NK-92 (cell line): ENCODE results near the gene PCNP.
"Not testable (repeated sequence)": the region's sequence is repeated elsewhere in the genome, so short reads cannot be mapped to it uniquely, and the experiment has no call there.

Experiments used
- DNase-seq: peaks from one replicate; lab custom pipeline; 2025; ENCODE audit not compliant: unreplicated experiment; lab: John Stamatoyannopoulos, UW

The PCNP gene, protein sequence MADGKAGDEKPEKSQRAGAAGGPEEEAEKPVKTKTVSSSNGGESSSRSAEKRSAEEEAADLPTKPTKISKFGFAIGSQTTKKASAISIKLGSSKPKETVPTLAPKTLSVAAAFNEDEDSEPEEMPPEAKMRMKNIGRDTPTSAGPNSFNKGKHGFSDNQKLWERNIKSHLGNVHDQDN

DNA sequence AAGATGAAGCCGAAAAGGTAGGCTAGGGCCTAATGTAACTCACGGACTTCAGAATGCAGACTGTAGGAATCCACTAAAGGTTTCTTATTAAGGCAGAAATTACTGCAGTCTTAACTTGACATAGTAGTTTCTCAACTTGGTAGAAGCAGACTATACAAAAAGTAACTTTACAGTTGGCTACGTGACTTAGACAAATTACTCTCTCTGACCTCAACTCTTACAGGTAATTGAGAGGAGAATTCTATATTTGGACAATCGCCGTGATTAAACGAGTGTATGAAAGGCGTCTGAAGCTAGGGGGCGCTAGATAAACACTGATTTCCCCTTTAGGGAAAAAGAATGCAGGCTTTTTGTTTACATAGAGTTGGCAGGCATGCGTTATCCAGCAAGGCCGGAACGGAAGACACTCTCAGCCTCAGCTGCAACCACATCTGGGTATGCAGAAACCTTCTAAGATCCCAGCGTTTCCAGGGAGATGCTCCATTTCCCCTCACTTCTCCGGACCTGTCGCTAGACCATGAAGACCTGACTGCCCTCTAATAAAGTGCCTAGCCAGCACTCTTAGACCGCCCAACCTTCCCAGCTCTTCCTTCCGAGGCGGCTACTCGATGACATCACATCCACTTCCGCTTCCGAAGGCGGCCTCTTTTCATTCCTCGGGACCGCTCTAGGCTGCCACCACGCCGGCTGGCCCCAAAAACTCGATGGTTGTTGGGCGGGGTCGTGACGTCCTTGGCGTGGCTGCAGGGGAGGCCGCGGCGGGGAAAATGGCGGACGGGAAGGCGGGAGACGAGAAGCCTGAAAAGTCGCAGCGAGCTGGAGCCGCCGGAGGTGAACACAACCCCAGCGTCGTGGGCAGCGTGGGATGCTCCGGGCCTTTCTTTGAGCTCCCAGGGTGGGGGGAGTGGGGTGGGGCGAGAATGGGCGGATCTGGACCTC, at the start of gene PCNP:
Gene PCNP (plus strand): TSS at position 732 of the 939 bp plus-strand sequence. CDS start 36 bp downstream, at position 768.
- DNase-seq: peak; percentile 96

DNA sequence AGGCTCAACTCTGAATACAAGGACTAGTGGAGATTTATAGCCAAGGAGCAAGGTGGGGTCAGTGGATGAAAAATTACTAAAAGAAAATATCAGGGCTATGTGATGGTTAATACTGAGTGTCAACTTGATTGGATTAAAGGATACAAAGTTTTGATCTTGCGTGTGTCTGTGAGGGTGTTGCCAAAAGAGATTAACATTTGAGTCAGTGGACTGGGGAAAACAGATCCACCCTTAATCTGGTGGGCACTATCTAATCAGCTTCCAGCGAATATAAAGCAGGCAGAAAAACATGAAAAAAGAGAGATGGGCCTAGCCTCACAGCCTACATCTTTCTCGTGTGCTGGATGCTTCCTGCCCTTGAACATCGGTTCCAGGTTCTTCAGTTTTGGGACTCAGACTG, 46.5 kb upstream of the PCNP start:
- DNase-seq: no peak

DNA sequence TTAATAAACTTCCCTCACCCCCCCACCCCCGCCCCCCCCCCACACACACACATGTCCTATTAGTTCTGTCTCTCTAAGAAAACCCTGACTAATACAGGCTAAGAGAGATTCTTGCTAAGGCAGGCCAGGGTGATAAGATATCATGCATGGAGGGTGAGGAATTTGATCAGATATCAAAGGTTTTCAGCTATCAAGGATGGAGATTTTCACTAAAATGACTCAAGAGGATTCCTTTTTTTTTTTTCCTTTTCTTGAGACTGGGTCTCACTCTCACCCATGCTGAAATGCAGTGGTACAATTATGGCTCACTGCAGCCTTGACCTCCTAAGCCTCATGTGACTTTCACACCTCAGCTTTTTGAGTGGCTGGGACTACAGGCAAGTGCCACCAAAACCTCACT, 46.1 kb upstream of the PCNP start:
- DNase-seq: no peak

DNA sequence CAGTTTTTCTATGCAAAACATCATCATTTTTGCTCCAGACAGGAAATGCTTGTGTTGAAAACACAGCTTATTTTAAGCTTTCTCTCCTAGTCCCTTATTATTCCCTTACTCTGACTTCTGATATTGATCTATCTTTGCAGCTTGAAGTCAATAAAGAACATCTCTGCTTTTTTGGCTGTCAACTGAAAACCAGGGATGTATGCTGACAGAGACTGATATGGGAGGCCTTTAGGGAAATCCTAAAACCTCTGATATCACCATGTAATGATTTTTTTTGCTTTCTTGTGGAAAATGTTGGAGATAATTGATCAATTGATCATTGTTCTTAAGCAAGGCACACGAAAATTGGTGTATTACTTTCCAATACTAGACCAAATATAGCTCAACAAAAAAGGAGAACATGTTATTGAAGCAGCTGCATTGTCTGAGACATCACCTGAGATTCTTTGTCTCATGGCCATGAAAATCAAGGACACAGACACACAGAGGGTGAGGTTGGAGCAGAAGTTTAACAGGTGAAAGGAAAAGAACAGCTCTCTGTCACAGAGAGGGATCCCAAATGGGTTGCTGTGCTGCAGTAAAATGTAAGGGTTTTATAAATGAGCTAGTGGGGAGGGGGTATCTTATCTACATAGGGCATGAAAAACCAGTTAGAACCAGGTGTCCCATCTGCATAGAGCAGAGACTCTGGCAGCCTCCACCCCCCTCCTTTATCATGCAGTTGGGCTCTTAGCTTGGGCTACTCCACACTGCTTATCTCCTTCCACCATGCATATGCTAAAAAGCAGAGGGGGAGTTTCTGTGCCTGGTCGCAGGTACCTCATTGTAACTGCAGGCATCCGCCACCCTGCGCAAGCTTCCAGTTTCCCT, 43.9 kb upstream of the PCNP start:
- no peak for DNase-seq

DNA sequence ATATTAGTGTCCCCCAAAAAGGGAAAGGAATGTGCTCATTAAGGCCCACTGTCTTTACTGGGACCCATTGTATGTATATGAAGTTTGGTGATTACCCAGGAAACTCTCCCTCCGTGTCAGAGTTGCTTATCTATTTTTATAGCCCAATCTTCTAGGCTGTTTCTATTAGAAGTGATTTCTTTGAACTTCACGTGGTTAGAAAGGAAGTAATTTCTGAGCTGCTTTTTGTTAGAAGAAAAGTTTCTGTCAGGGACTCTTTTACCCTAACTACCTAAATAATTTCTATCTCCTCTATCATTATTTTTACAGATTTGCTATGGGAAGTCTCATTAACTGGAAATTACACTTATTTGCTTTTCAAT, 43.3 kb upstream of the PCNP start:
- DNase-seq: no peak

DNA sequence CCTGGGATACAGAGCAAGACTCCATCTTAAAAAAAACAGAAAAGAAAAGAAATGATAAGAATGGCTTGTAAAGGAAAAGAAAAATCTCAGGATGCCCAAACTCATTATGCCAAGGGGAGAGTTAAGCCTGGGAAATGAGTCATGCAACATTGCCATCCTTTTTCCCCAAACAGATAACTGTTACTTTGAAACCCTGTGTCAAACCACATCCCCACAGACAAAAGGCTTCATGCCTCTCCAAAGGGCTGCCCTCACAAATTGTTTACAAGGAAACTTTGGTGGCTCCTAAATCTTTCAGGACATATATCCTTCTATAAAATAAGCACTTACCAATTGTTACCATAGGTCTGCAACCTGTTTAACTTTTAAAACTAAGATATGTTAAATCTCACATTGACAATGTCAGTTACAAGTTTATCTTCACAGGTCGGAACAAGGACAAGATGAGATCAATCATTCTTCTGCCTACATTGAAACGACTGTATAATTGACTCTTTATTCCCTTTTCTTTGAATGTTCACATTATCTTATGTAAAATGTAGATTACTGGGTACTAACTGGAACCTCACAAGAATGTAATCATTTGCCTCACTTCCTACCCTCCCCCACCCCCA, 42.4 kb upstream of the PCNP start:
- DNase-seq: no peak

DNA sequence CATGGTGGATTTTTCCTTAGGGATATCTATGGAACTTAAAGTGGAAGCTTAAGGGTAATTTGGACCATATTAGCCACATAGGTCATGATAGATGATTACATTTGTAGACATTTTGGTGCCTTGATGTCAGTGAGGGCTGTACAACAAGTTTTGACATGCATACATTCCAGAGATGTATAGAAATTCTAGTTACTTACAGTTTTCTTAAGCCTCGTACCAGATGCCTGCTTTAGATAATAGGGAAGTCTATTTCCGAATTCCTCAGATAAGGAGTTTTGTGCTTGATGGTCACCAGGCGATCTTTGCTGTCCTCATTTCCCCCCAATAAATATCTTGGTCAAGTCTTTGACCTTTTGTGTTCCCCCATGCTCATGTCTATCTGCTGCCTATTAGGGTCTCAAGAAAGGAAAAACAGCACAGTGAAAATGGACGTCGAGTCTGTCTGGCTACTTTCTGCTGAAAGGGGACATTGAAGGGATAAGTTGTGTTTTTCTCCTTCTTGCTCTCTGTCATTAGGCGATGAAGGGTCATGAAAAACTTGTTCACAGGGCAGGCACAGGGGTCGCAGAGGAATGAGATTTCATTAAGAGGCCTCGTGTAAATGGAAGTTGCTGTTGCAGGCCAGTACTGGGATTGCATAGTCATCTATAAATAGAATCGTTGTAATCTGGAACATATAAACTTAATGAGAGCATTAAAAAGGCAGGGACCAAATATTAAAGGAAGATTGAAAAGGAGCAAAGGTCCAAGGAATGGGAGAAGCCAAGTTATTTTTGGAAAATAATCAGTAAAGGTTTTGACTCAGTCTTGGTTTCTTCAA, 41.0 kb upstream of the PCNP start:
- no peak for DNase-seq

DNA sequence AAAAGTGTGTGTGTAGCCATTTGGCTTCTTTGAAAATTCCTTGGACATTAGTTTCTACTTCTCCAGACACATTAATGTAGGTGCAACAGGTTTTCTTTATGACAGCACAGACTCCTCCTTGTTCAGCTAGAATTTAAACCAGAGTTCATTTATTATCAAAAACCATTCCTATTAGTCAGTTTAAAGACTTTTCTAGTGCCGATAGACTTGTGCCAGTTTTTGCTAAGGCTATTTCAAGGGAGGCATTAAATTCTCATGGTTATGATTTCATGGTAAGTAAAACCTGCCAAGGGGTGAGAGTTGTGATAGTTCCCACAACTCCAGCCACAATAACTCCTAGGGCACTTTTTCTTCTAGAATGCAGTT, 40.4 kb upstream of the PCNP start:
- DNase-seq: no peak

DNA sequence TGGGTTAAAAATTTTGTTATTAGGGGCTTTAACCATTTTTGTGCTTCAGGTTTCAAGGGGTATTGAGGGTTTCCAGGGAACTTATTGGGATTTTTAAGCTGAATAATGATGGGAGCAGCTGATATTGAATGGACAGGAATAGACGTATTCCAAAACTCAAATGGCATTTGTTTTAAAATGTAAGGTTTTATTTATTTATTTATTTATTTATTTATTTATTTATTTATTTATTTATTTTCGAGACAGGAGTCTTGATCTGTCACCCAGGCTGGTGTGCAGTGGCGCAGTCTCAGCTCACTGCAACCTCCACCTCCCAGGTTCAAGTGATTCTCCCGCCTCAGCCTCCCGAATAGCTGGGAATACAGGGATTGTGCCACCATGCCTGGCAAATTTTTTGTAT, 38.8 kb upstream of the PCNP start:
- no peak for DNase-seq

DNA sequence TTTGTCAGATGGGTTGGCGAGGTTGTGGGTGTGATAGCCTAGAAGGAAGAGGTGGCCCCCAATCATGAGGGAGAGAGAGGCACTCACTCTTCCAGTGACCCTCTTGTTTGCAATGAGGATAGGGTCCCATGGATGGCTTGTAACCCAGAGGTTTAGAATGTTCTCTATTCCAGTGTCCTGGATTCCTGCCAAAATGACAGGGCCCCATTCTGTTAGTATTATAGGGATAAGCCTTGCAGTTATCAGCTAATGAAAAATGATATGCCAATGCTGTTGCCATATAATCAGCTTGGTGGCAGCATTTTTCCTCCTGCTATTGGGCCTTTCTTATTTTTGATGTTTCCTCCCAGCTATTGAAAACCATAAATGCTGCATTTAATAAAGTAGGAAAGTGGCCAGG, 37.7 kb upstream of the PCNP start:
- DNase-seq: no peak

DNA sequence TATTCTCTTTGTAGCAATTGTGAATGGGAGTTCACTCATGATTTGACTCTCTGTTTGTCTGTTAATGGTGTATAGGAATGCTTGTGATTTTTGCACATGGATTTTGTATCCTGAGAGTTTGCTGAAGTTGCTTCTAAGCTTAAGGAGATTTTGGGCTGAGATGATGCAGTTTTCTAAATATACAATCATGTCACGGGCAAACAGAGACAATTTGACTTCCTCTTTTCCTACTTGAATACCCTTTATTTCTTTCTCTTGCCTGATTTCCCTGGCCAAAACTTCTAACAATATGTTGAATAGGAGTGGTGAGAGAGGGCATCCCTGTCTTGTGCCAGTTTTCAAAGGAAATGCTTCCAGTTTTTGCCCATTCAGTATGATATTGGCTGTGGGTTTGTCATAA, 37.0 kb upstream of the PCNP start:
- not testable (repeated sequence) for DNase-seq

DNA sequence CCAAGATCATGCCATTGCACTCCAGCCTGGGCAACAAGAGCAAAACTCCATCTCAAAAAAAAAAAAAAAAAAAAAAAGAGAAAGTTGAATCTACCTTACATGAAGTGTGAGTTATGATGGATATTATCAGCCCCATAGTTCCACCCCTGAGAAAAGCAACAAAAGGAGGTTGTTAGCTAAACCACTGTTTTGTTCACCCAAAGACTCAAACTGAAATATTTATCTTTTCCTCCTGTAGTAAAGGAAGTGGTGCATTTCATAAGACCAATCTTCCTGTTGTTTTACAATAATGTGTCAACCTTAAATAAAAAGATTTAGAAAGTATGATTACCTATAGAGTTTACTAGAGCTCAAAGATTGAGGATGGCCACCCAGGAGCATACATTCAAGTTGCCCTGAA, 31.0 kb upstream of the PCNP start:
- DNase-seq: no peak

DNA sequence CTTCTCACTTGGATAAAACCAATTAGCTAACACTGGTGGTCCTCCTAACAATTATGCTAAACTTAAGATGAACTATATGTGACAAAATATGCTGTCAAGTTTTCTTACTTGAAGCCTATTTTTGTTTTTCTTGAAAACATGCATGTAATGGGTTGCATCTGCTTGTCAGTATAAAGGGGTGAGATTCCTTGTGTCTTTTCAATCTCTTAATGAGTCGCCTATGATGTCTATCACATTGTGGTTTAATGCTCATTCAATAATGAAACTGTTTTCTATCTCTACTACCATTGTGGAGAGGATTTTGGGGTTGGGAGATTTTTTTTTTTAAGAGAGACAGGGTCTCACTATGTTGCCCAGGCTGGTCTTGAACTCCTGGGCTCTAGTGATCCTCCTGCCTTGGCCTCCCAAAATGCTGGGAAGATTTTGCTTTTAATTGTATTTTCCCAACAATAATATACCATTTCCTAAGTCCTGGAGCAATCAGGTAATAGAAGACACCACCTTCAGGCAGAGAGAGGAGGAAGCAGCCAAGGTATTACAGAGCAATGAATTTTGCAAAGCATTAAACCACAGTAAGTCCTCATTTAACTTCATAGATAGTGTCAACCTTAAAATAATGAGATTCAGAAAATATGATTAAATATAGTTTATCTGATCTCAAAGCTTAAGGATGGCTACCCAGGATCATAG, 29.7 kb upstream of the PCNP start:
- DNase-seq: no peak

DNA sequence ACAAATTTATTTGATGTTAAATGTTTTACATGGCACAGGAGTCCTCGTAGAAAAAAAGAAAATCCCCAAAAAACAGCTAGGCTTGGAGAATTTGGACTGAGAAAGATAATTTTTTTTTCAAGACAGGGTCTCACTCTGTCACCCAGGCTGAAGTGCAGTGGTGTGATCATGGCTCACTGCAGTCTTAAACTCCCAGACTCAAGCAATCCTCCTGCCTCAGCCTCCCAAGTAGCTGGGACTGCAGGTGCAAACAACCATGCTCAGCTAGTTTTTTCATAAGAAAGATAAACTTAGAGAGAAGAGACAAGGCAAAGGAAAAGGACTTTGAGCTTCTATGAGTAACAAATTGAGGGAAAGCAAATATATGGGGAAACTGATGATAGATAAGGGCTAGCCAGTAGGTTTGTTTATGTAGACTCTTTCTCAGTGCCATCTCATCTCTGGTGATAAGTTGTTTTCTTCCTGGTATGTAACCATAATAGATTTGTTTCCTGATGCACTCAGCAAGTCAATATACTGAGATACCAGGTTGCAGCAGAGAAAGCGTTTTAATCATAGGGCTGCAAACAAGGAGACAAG, 25.4 kb upstream of the PCNP start:
- no peak for DNase-seq

DNA sequence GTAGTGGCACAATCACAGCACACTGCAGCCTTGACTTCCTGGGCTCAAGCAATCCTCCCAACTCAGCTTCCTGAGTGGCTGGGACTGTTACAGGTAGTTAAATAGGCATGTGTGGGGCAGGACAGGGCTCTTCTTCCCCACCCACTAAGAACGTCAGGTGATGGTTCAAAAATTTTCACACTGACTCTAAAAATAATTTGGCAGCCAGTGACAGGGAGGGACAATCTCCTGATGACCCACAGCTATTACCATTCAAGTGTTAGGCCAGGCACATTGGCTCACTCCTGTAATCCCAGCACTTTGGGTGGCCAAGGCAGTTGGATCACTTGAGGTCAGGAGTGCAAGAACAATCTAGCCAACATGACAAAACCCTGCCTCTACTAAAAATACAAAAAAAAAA, 24.5 kb upstream of the PCNP start:
- DNase-seq: no peak

DNA sequence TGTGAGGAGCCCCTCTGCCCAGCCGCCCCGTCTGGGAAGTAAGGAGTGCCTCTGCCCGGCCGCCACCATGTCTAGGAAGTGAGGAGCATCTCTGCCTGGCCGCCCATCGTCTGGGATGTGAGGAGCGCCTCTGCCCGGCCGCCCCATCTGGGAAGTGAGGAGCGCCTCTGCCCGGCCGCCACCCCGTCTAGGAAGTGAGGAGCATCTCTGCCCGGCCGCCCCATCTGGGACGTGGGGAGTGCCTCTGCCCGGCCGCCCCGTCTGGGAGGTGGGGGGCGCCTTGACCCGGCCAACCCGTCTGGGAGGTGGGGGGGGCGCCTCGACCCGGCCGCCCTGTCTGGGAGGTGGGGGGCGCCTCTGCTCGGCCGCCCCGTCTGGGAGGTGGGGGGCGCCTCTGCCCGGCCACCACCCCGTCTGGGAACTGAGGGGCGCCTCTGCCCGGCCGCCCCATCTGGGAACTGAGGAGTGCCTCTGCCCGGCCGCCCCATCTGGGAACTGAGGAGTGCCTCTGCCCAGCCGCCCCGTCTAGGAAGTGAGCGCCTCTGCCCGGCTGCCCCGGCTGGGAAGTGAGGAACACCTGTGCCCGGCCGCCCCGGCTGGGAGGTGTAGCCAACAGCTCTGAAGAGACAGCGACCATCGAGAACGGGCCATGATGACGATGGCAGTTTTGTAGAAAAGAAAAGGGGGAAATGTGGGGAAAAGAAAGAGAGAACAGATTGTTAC, 22.5 kb upstream of the PCNP start:
- not testable (repeated sequence) for DNase-seq

DNA sequence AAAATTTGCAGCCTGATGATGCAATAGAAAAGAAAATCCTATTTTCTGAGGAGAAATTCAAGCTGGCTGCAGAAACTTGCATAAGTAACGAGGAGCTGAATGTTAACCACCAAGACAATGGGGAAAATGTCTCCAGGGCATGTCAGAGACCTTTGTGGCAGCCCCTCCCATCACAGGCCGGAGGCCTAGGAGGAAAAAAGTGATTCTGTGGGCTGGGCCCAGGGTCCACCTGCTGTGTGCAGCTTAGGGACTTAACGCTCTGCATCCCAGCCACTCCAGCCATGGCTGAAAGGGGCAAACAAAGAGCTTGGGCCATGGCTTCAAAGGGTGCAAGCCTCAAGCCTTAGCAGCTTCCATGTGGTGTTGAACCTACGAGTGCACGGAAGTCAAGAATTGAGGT, 20.6 kb upstream of the PCNP start:
- not testable (repeated sequence) for DNase-seq

DNA sequence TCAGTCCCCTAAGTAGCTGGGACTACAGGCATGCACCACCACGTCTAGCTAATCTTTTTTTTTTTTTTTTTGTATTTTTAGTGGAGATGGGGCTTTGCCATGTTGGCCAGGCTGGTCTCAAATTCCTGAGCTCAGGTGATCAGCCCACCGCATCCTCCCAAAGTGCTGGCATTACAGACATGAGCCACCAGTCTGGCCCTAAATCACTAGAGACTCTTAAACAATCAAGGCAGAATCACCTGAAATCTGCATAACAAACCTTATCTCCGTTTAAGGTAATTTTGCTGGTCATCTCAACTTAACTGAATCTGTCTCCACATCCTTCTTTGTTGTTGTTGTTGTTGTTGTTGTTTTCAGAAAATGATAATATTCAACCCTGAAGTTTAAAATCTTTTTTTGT, 17.9 kb upstream of the PCNP start:
- DNase-seq: no peak
